Mesendoderm (in vitro differentiated cells): ENCODE measurements around the gene ARHGAP6.

Experiments used
- DNase-seq: peaks from one replicate; pipeline ENCODE4 v3.0.0; 2013
- H2AK5ac ChIP-seq: 2 replicates; pipeline ENCODE4 v1.6.1; 2013; ENCODE audit warnings: low read length, inconsistent platforms
- H2BK120ac ChIP-seq: 2 replicates; pipeline ENCODE4 v1.6.1; 2013; ENCODE audit warnings: low read depth, mild to moderate bottlenecking, low read length, moderate library complexity, mixed read lengths
- H2BK15ac ChIP-seq: replicated peaks from 2 replicates; pipeline ENCODE4 v1.6.1; 2013; ENCODE audit warnings: low read depth, mild to moderate bottlenecking, moderate library complexity
- H2BK5ac ChIP-seq: 2 replicates; pipeline ENCODE4 v1.6.1; 2013; ENCODE audit warnings: low read length, inconsistent platforms
- H3K18ac ChIP-seq: 2 replicates; pipeline ENCODE4 v1.6.1; 2013; ENCODE audit warnings: mild to moderate bottlenecking, low read length, mixed read lengths
- H3K23ac ChIP-seq: one replicate; pipeline ENCODE4 v1.6.1; 2013; ENCODE audit warnings: low read length
- H3K27ac ChIP-seq: 2 replicates; pipeline ENCODE4 v1.5.1; 2013; ENCODE audit warnings: low read depth, mild to moderate bottlenecking, inconsistent platforms, low read length, moderate library complexity
- H3K27me3 ChIP-seq: 2 replicates; pipeline ENCODE4 v1.6.1; 2013; ENCODE audit warnings: low read length, control low read depth, mild to moderate bottlenecking, inconsistent platforms; ENCODE audit not compliant: insufficient read depth, poor library complexity
- H3K36me3 ChIP-seq: 2 replicates; pipeline ENCODE4 v1.6.1; 2013; ENCODE audit warnings: low read length, inconsistent platforms; ENCODE audit not compliant: control insufficient read depth, insufficient read depth
- H3K4ac ChIP-seq: one replicate; pipeline ENCODE4 v1.6.1; 2013; ENCODE audit warnings: low read depth, mild to moderate bottlenecking, low read length, moderate library complexity
- H3K4me1 ChIP-seq: 2 replicates; pipeline ENCODE4 v1.6.1; 2013; ENCODE audit warnings: low read depth, low read length, inconsistent platforms; ENCODE audit not compliant: control insufficient read depth
- H3K4me2 ChIP-seq: 2 replicates; pipeline ENCODE4 v1.6.1; 2013; ENCODE audit warnings: low read length
- H3K4me3 ChIP-seq: 2 replicates; pipeline ENCODE4 v1.5.1; 2013; ENCODE audit warnings: mild to moderate bottlenecking, low read length
- H3K56ac ChIP-seq: one replicate; pipeline ENCODE4 v1.6.1; 2013; ENCODE audit warnings: low read length
- H3K79me1 ChIP-seq: 2 replicates; pipeline ENCODE4 v1.6.1; 2013; ENCODE audit warnings: low read length, inconsistent platforms
- H3K79me2 ChIP-seq: 2 replicates; pipeline ENCODE4 v1.6.1; 2013; ENCODE audit warnings: mild to moderate bottlenecking, low read length; ENCODE audit not compliant: control insufficient read depth, insufficient read depth
- H3K9ac ChIP-seq: 2 replicates; pipeline ENCODE4 v1.6.1; 2013; ENCODE audit warnings: low read length, inconsistent platforms
- H4K5ac ChIP-seq: one replicate; pipeline ENCODE4 v1.6.1; 2013; ENCODE audit warnings: low read length
- H4K8ac ChIP-seq: one replicate; pipeline ENCODE4 v1.6.1; 2013; ENCODE audit warnings: low read depth, mild to moderate bottlenecking, control low read depth, low read length, moderate library complexity
- WGBS: extraction: QIAGEN DNeasy Blood & Tissue Kit; methylation state at CpG from one replicate; pipeline ENCODE4 v1.1.7; 2013; ENCODE audit warnings: low lambda C conversion rate, missing lambda C conversion rate; ENCODE audit not compliant: insufficient coverage; ENCODE audit errors: extremely low coverage; 5-methylcytosine and 5-hydroxymethylcytosine counted together

The ARHGAP6 gene

GRCh38 chrX:11462136-11462535, 203.6 kb downstream of the ARHGAP6 start:
- H2BK120ac ChIP-seq = no peak overlapping the region
- H3K79me1 ChIP-seq = no peaks in the 10 kb centered on the region
- H3K4me3 ChIP-seq = no peak overlapping the region
- H3K27me3 ChIP-seq = no peaks in the 10 kb centered on the region
- no peak overlapping the region for H3K4ac ChIP-seq
- no peak overlapping the region for H2AK5ac ChIP-seq
- H4K5ac ChIP-seq = no peak overlapping the region
- no peaks in the 10 kb centered on the region for H3K4me1 ChIP-seq
- H3K56ac ChIP-seq = no peak overlapping the region
- no peak overlapping the region for H3K18ac ChIP-seq
- H2BK15ac ChIP-seq = no peak overlapping the region
- H3K9ac ChIP-seq = no peak overlapping the region
- no peaks in the 10 kb centered on the region for H3K79me2 ChIP-seq
- H3K4me2 ChIP-seq = no peak overlapping the region
- H3K27ac ChIP-seq = no peak overlapping the region
- H4K8ac ChIP-seq = no peak overlapping the region
- no CpG with 5 or more reads among the region's 5 CpGs for WGBS
- DNase-seq = no peak
- H3K36me3 ChIP-seq = no peaks in the 10 kb centered on the region
- H3K23ac ChIP-seq = no peak overlapping the region
- H2BK5ac ChIP-seq = no peak overlapping the region

DNA sequence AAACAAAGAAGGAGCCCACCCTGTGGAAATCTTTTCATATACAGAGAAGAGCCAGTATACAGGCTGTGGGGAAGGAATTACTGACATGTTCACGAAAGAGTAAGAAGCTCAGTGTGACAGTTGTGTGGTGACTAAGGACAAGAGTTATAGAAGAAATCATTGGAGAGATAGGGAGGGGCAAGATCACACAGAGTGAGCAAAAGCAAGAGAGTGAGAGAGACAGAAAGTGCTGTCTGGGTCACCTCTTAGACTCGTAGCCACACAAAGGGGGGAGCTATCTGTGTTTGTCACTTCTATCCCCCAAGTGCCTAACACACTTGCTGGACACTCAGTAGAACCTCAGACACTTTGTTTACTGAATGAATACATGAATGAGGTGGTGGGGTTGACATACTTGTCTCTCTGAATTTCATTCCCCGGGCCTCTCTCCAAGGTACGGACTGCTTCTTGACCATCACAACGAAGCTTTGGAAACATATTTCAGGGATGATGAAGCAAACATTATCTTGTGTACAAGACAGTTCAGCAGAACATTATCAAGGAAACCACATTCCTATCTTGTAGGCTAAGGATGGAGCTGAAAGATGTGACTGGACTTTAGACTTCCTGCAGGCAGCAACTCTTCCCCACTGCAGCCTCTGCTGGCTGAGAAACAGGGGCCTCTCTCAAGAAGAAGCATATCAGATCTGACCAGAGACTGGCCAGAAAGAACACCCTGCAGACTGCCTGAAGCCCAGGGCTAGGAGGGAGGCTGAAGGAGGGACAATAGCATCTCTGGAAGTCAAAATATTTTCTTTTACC, 204.3 kb downstream of the ARHGAP6 start:
- DNase-seq = no peak
- Histone ChIP-seq H3K56ac (no peak overlapping the region), H3K18ac (no peak overlapping the region), H4K5ac (no peak overlapping the region), H3K23ac (no peak overlapping the region), H2BK5ac (no peak overlapping the region), H3K79me2 (no peaks in the 10 kb centered on the region), H3K27ac (no peak overlapping the region), H3K4me1 (no peaks in the 10 kb centered on the region), H3K4me3 (no peak overlapping the region), H2AK5ac (no peak overlapping the region), H3K27me3 (no peaks in the 10 kb centered on the region), H3K4me2 (no peak overlapping the region), H2BK120ac (no peak overlapping the region), H2BK15ac (no peak overlapping the region), H3K36me3 (no peaks in the 10 kb centered on the region), H3K9ac (no peak overlapping the region), H3K79me1 (no peaks in the 10 kb centered on the region), H4K8ac (no peak overlapping the region), H3K4ac (no peak overlapping the region)
- no CpG with 5 or more reads among the region's 5 CpGs for WGBS

DNA sequence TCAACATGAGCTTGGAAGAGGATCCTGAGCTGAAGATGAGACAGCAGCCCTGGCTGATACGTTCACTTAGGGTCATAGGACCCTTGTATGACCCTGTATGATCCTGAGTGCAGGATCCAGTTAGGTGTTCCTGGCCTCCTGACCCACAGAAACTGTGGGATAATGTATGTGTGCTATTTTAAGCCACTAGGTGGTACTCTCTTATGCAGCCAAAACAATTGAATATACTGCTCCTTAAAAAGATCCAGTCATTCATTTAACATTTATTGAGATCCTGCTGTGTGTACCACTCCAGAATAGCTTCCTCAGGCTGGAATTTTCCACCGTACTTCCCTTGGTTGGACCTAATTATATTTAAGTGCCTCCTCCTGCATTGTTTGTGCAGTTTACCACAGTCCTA, 205.4 kb downstream of the ARHGAP6 start:
- no peak overlapping the region for H3K4me2 ChIP-seq
- H3K18ac ChIP-seq = no peak overlapping the region
- no peak overlapping the region for H4K5ac ChIP-seq
- H3K4me1 ChIP-seq = no peaks in the 10 kb centered on the region
- no peaks in the 10 kb centered on the region for H3K79me1 ChIP-seq
- no peaks in the 10 kb centered on the region for H3K36me3 ChIP-seq
- H3K4ac ChIP-seq = no peak overlapping the region
- DNase-seq = peak; percentile 3
- H3K27ac ChIP-seq = no peak overlapping the region
- no peak overlapping the region for H3K9ac ChIP-seq
- no peak overlapping the region for H2BK120ac ChIP-seq
- no peak overlapping the region for H2BK15ac ChIP-seq
- H3K4me3 ChIP-seq = no peak overlapping the region
- H3K79me2 ChIP-seq = no peaks in the 10 kb centered on the region
- no peak overlapping the region for H3K23ac ChIP-seq
- H3K27me3 ChIP-seq = no peaks in the 10 kb centered on the region
- H3K56ac ChIP-seq = no peak overlapping the region
- H4K8ac ChIP-seq = no peak overlapping the region
- WGBS = no CpG with 5 or more reads among the region's 2 CpGs
- H2AK5ac ChIP-seq = no peak overlapping the region
- H2BK5ac ChIP-seq = no peak overlapping the region

- Histone ChIP-seq H2AK5ac (no peak overlapping the region), H3K4ac (no peak overlapping the region), H4K8ac (no peak overlapping the region), H3K18ac (no peak overlapping the region), H4K5ac (no peak overlapping the region), H3K79me2 (no peaks in the 10 kb centered on the region), H3K27me3 (no peaks in the 10 kb centered on the region), H3K9ac (no peak overlapping the region), H2BK15ac (no peak overlapping the region), H2BK5ac (no peak overlapping the region), H2BK120ac (no peak overlapping the region), H3K4me3 (no peak overlapping the region), H3K36me3 (no peaks in the 10 kb centered on the region), H3K4me1 (no peaks in the 10 kb centered on the region), H3K4me2 (no peak overlapping the region), H3K79me1 (no peaks in the 10 kb centered on the region), H3K23ac (no peak overlapping the region), H3K27ac (no peak overlapping the region), H3K56ac (no peak overlapping the region)
- DNase-seq = no peak
- no CpG with 5 or more reads among the region's 3 CpGs for WGBS
Observed at GRCh38 chrX:11458170-11458569, 207.6 kb downstream of the ARHGAP6 start.

- no peak overlapping the region for H3K18ac ChIP-seq
- no peak overlapping the region for H3K27ac ChIP-seq
- H3K4me3 ChIP-seq = no peak overlapping the region
- H3K4ac ChIP-seq = no peak overlapping the region
- no peaks in the 10 kb centered on the region for H3K36me3 ChIP-seq
- H3K79me2 ChIP-seq = no peaks in the 10 kb centered on the region
- no peak overlapping the region for H2BK120ac ChIP-seq
- H3K27me3 ChIP-seq = no peaks in the 10 kb centered on the region
- no peak overlapping the region for H3K56ac ChIP-seq
- no peak overlapping the region for H3K9ac ChIP-seq
- no peak overlapping the region for H2AK5ac ChIP-seq
- H3K4me2 ChIP-seq = no peak overlapping the region
- H4K5ac ChIP-seq = no peak overlapping the region
- no peak overlapping the region for H3K23ac ChIP-seq
- H3K4me1 ChIP-seq = no peaks in the 10 kb centered on the region
- no peaks in the 10 kb centered on the region for H3K79me1 ChIP-seq
- H2BK15ac ChIP-seq = no peak overlapping the region
- DNase-seq = no peak
- no peak overlapping the region for H2BK5ac ChIP-seq
- H4K8ac ChIP-seq = no peak overlapping the region
- no CpG with 5 or more reads among the region's 5 CpGs for WGBS
Observed at GRCh38 chrX:11451151-11451550, 214.6 kb downstream of the ARHGAP6 start.

GRCh38 chrX:11450354-11450753, 215.4 kb downstream of the ARHGAP6 start:
- no peak overlapping the region for H3K4me2 ChIP-seq
- H3K27me3 ChIP-seq = no peaks in the 10 kb centered on the region
- no peak overlapping the region for H2BK15ac ChIP-seq
- H2BK5ac ChIP-seq = no peak overlapping the region
- no peak overlapping the region for H3K18ac ChIP-seq
- no peak for DNase-seq
- no peaks in the 10 kb centered on the region for H3K36me3 ChIP-seq
- H3K23ac ChIP-seq = no peak overlapping the region
- no CpG with 5 or more reads among the region's 8 CpGs for WGBS
- H3K9ac ChIP-seq = no peak overlapping the region
- H3K4me1 ChIP-seq = no peaks in the 10 kb centered on the region
- no peak overlapping the region for H3K4ac ChIP-seq
- H2BK120ac ChIP-seq = no peak overlapping the region
- H4K5ac ChIP-seq = no peak overlapping the region
- H3K27ac ChIP-seq = no peak overlapping the region
- H3K79me1 ChIP-seq = no peaks in the 10 kb centered on the region
- no peak overlapping the region for H2AK5ac ChIP-seq
- no peaks in the 10 kb centered on the region for H3K79me2 ChIP-seq
- no peak overlapping the region for H4K8ac ChIP-seq
- no peak overlapping the region for H3K56ac ChIP-seq
- H3K4me3 ChIP-seq = no peak overlapping the region
